22Rv1 (cell line): ENCODE results near the gene TMC6.

Experiments
- ZFX ChIP-seq: fragments of 450-650 bp; IDR thresholded peaks from 2 replicates; pipeline ENCODE4 v1.6.1; 2017; ENCODE audit warnings: antibody characterized with exemption, borderline replicate concordance
- TF ChIP-seq, protein P1 (sequence below): fragments of 450-650 bp; IDR thresholded peaks from 2 replicates; pipeline ENCODE4 v1.5.1; 2017; ENCODE audit warnings: mild to moderate bottlenecking

DNA sequence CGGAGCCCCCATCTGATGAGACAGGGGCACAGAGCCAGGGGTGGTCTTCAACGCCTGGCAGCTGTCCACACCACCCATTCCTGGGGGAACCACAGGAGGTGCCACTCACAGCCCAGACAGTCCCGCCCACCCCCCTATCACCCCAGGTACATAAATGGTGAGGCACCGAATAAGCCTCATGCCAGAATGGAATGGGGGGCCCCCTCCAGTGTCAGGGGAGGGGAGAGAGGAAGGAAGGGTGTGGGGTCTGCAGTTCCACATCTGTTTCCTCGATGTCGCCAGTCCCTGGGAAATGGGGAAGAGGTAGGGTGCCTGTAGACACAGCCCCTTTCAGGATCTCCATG lies 1.7 kb downstream of the TMC6 start:
- TF ChIP-seq, protein P1, sequence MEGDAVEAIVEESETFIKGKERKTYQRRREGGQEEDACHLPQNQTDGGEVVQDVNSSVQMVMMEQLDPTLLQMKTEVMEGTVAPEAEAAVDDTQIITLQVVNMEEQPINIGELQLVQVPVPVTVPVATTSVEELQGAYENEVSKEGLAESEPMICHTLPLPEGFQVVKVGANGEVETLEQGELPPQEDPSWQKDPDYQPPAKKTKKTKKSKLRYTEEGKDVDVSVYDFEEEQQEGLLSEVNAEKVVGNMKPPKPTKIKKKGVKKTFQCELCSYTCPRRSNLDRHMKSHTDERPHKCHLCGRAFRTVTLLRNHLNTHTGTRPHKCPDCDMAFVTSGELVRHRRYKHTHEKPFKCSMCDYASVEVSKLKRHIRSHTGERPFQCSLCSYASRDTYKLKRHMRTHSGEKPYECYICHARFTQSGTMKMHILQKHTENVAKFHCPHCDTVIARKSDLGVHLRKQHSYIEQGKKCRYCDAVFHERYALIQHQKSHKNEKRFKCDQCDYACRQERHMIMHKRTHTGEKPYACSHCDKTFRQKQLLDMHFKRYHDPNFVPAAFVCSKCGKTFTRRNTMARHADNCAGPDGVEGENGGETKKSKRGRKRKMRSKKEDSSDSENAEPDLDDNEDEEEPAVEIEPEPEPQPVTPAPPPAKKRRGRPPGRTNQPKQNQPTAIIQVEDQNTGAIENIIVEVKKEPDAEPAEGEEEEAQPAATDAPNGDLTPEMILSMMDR: no peak
- no peak for TF ChIP-seq ZFX
